NCI-H1417 treated with DMSO at 0.1 percent for 48 hours (cell line): ENCODE measurements around the gene CEP19.
A peak's percentile ranks its signal among the peaks of the same experiment; 100 is the strongest.
"Not testable (repeated sequence)": the region's sequence is repeated elsewhere in the genome, so short reads cannot be mapped to it uniquely, and the experiment has no call there.

Experiments
- DNase-seq: peaks from one replicate; lab custom pipeline; 2025; lab: John Stamatoyannopoulos, UW

CEP19 gene

GRCh38 chr3:196711838-196712513 lies at the start of gene CEP19, which contains the start of gene PIGX:
CEP19 (minus strand) TSS chr3:196712250; CDS start chr3:196708657, 3,593 bp downstream.
PIGX (plus strand) TSS chr3:196712377.
- DNase-seq: peak; percentile 71

DNA sequence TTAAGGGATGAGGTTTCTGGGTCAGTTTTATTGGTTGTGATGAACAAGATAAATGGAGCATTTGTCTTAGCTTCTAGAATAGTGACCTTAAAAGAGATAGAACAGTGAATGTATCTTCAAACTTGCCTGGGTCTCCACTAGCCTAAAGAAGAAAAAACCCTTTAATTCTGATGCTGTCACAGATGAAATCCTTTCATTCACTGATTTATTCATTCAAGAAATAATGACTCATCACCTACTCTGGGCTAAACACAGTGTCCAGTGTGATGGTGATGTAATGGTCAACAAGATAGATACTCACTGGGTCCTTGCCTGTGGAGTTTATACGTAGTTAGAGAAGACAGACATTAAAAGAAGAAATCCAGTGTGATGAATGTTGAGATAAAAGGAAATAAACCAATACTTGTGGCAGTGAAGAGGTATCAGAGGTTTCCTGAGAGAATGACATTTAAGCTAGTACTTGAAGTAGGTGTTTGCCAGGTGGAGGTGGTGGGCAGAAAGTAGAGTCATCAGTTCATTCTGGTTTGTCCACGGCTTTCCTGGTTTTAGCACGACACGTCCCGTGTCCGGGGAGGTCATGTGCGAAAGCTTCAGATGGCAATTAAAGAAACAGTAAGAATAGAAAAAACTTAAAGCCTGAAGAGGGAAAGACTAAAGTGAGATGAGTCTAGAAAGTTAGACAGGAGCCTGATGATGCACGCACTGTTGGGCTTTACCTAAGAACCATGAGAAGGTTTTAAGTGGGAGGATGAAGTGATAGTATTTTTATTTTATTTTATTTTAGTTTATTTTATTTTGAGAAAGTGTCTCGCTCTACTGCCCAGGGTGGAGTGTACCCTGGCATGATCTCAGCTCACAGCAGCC lies 46.1 kb upstream of the CEP19 start:
- no peak for DNase-seq

DNA sequence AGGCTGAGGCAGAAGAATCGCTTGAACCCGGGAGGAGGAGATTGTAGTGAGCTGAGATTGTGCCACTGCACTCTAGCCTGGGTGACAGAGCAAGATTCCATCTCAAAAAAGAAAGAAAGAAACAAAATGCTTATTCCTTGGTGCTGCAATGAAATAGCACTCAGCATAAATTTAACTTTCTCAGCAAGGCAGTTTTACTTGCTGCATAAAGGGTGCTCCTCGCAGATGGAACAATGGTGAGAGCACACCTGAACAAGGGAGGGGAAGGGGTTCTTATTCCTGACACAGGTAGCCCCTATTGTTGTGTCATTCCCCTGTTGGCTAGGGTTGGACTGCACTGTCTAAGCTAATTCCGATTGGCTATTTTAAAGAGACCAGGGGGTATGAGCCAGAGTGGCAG lies 44.7 kb upstream of the CEP19 start:
- DNase-seq: no peak

DNA sequence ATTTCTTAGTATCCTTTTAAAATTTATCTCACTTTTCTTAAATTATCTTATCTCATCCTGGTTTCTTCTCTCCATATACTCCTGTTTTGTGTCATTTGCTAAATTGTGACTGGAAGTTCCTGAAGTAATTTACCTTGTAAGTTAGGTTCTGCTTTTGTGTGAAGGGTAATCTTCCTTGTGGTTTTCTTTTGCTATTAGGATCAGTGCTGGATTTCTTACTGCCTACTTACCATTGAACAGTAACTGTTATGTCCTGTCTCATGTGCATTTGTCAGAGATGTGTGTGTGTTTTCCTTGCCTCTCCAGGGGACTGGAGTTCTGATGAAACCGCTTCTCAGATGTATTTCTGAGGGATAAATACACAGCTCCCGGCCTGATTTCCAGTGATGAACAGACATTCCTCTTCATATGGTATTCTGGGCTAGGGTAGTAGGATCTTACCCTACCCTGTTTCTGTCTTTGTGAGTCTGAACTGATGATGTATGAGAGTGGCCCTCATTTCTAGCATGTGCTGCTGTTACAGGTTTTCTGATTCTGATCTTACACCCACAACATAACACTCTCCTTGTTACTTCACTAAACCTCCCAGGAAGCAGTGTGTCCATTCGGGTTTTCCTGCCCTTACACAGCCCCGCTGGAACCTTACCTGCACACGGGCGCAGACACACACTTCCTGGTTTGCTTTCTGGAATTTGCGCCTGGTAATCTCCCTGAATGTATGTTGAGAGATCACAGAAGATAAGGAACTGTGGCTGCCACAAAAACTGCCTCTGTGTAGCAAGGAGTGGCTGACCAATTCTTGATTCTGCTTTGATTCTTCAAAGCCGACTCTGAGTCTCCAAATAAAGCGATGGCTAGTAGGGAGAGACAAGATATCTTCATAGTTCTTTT lies 42.3 kb upstream of the CEP19 start:
- DNase-seq: no peak

GRCh38 chr3:196753201-196753600 lies 41.2 kb upstream of the CEP19 start:
- no peak for DNase-seq

DNA sequence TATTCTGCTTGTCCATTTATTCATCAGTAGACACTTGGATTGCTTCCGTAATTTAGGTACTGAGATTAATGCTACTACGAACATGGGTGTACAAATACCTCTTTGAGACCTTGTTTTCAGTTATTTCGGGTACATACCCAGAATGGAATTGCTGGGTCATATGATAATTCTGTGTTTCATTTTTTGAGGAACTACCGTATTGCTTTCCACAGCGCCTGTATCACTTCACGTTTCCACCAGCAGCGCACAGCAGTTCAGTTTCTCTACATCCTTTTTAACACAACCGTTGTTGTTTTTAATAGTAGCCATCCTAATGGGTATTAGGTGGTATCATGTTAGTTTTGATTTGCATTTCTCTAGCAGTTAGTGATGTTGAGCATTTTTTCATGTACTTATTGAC lies 37.1 kb upstream of the CEP19 start:
- DNase-seq: no peak

GRCh38 chr3:196743569-196743968 lies 31.5 kb upstream of the CEP19 start:
- not testable (repeated sequence) for DNase-seq

GRCh38 chr3:196741249-196741889 lies 29.3 kb upstream of the CEP19 start:
- DNase-seq: no peak

DNA sequence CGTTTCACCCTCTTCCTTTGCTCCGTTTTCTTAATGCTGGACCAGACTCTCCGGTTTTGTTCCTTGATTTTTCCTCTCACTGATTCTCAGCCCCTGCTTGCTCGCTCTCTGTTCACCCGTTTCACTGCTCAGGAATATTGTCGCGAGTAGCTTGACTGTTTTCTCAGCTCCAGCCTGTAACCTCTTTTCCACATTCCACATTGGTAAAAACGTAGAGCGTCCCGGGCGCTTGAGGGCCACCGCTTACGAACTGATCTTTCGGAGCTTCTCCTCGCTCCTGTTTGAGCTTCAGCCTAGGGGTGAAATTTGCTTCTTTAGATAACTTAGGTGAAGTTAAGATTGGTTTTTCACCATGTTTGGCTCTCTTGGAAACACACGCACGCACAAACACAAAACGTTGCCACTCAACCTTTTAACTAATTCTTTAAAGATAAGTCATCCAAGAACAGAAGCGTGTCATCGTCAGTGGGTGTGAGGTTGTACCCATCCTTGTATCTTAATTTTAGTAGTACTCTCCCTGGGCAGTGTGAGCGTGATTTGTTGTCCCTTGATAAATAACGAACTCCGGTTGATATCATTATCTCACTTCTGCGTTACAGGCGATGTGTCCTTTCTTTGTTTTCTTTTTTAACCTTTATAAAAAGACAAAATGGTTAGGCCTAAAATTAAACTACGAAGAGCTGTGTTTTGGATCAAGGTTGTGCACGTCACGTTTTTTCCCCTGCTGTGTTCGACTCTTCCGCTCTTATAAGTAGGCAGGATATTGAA lies 28.6 kb upstream of the CEP19 start:
- no peak for DNase-seq

DNA sequence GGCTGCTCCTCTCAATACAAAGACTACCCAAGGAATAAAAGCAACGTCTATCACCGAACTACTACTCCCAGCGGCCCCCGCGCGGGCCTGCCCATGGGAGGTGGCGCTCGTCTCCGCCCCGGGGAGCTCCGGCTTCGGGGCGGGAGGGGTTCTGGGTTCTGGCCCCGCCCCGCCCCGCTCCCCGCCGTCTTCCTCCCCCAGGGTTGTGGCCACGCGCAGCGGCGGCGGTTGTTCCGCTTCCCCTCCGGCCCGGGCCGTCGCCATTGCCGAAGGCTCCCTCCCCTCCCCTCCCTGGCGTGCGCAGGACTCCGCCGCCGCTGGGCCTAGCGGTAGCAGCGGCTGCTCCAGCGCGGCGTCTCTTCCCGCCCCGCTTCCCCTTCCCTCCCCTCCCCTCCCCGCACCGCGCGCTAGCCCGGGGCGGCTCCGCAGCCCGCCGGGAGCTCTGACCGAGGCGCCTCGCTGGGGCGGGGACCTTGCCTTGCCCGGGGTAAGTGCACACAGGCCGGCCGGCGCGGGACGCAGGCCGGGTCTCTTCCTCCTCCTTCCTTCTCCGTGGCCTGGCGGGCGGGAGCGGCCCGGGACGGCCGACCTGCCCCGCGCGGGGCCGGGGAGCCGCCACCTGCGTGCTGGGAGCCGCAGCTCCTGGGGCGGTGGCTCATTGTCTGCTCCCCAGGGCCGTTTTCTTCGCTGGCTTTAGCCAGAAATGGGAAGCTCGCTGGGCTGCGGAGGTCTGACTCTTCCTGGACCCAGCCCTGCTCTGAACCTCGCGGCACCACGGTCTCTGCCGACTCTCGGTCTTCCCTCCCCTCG lies 27.8 kb upstream of the CEP19 start, which contains the start of gene PAK2:
Gene PAK2, plus strand, starts transcription at position 187 of the 810 bp plus-strand sequence. CDS start 42,790 bp downstream, outside the sequence.
- DNase-seq: peak; percentile 62

DNA sequence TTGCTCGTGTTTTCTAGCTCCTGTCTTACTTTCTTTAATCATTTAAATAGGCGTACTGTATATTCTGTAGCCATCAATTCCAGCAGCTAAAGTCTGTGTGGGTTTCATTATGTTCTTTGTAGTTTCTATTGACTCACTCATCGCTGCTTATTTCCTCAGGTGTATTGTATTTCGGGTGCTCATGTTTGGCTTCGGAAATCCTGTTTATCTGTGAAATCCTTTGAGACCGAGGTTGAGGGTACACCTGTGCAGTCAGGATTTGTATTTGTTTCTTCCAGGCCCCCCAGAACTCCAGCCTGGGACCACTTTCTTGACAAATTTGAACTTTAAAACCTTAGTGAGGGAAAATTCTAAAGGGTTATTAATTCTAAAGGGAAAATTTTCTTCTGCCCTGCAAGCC lies 25.6 kb upstream of the CEP19 start:
- DNase-seq: no peak

DNA sequence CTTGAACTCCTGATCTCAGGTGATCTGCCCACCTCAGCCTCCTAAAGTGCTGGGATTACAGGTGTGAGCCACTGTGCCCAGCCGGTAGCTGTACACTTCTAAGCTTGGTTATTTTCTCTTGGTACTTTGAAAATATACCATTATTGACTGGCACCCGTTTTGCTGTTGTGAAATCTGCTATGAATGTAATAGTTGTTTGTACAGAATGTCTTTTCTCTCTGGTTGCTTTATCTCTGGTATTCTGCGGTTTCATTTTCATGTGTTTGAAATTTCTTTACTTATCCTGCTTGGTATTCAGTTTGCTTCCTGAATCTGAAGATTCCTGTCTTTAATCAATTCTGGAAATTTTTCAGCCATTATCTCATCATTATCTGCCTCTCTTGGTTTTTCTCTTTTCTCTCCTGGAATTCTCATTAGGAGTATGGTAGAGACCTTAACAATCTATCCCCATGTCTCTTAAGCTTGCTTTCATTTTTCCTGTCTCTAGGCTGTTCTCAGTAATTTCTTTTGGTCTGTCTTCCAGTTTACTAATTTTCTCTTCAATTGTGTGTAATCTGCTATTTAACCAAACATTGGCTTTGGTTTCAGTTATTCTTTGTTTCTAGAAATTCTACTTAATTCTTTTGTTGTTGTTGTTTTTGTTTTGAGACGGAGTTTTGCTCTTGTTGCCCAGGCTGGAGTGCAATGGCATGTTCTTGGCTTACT lies 24.8 kb upstream of the CEP19 start:
- no peak for DNase-seq

DNA sequence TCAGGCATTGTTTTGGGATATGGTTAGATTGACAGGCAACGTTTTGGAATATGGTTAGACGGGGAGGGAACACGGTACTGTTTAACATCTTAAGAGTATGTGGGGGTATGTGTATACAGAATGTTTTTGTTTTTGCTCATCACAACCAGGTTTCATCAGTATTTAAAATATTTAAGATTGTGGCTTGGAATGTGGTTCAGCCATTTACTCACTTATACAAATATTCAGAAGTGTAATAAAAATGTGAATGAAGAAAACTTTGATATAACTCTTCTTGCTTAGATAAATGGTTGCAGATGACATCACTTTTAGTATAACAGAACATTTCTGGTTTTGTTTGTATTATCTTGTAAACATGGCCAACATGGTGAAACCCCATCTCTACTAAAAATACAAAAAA lies 23.7 kb upstream of the CEP19 start:
- no peak for DNase-seq

DNA sequence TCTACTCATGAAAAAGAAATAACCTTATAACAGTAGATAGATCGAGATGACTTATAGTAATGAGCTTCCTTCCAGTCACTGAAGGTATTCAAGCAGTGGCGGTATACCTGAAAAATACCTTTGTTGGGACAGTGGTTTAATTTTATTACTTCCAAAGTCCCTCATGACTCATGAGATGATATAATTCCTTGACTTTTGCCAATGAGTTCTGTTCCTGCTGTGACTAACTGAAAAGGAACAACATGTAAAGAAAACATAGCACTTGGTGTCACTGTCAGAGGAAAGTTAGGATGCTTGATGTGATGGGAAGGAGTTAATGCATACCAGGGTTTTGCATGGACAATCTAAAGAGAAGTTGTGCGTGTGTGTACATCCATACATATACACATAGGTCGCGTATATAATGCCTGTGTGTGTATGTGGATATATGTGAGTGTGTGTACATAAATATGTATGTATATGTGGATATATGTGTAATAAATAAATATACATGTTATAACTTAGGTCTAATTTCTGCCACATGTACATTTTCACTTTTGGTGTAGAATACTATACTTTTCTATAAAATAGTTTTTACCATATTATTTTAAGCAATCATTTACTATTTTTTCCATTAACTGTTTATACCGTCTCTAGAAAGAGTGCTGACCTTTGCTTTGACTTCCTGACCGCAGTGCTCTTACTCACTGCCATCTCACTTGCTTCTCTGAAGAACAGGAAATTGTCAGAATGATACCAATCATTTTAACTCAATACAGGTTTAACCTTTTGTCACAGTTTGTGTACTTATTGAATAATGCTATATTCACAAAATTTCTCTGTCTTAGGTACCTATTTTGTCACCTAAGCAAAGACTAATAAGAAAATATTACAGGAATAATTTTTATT lies 15.0 kb upstream of the CEP19 start:
- DNase-seq: no peak

DNA sequence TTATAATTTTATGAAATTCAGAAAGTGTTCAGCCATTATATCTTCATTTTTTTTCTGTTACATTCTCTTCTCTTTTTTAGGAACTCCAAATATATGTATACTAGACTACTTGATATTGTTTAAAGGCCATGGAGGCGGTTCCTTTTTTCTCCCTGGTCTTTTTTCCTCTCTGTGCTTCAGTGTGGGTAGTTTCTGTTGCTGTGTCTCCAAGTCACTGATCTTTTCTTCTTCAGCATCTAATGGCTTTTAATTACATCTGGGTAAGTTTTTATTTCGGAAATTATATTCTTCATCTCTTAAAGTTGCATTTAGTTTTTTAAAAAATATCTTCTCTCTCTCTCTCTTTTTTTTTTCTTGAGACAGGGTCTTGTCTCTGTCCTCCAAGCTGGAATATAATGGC lies 9.0 kb upstream of the CEP19 start:
- DNase-seq: no peak

- DNase-seq: not testable (repeated sequence)
These were observed 5.1 kb upstream of the CEP19 start for GRCh38 chr3:196717162-196717561.

GRCh38 chr3:196712514-196713413 lies 714 bp upstream of the CEP19 start:
- no peak for DNase-seq
